WTC11 (cell line): ENCODE results near the gene GSK3B. TPM values are rescaled to one million over a fixed set of nuclear protein-coding genes. Genes with fewer than 3 reads are reported as not detected.
A peak's percentile ranks its signal among the peaks of the same experiment; 100 is the strongest.
"Not testable (repeated sequence)": the region's sequence is repeated elsewhere in the genome, so short reads cannot be mapped to it uniquely, and the experiment has no call there.

Experiments
- ATAC-seq: fragments of 200-7000 bp; cut with Tn5 transposase; 2 replicates; pipeline ENCODE4 v1.10.0; 2021; ENCODE audit warnings: mild to moderate bottlenecking, moderate library complexity
- CTCF ChIA-PET: fragments of 300-600 bp; sonication (Branson Sonifier 250); formaldehyde crosslinking; loops from one replicate; lab custom pipeline; 2021; ENCODE audit warnings: antibody characterized with exemption; lab: Charles Lee
- POLR2A ChIA-PET: fragments of 350-600 bp; sonication (Branson Sonifier 250); formaldehyde crosslinking; loops from one replicate; lab custom pipeline; 2021; ENCODE audit warnings: antibody characterized with exemption; lab: Charles Lee
- DNase-seq: peaks from one replicate; pipeline ENCODE4 v3.0.0; 2021; ENCODE audit warnings: low spot score
- H3K27ac Mint-ChIP-seq: 2 replicates; pipeline ENCODE4 v1.8.0; 2021; ENCODE audit warnings: mixed read lengths
- H3K27me3 Mint-ChIP-seq: 2 replicates; pipeline ENCODE4 v1.8.0; 2021; ENCODE audit warnings: low read depth, mild to moderate bottlenecking, moderate library complexity, mixed read lengths
- H3K36me3 Mint-ChIP-seq: 2 replicates; pipeline ENCODE4 v1.8.0; 2021; ENCODE audit warnings: mixed read lengths
- H3K4me1 Mint-ChIP-seq: 2 replicates; pipeline ENCODE4 v1.8.0; 2022; ENCODE audit warnings: mixed read lengths
- H3K4me3 Mint-ChIP-seq: 2 replicates; pipeline ENCODE4 v1.8.0; 2021; ENCODE audit warnings: mild to moderate bottlenecking, moderate library complexity, mixed read lengths
- H3K9me3 Mint-ChIP-seq: 2 replicates; pipeline ENCODE4 v1.8.0; 2021; ENCODE audit warnings: mixed read lengths
- CBFB ChIP-seq: sonication (generic); formaldehyde crosslinking; IDR thresholded peaks from 2 replicates; pipeline ENCODE4 v1.8.1; 2022; ENCODE audit warnings: mild to moderate bottlenecking, low read depth, missing genetic modification reagents
- CREB1 ChIP-seq: sonication (generic); formaldehyde crosslinking; IDR thresholded peaks from 2 replicates; pipeline ENCODE4 v1.8.0; 2023; ENCODE audit warnings: mild to moderate bottlenecking, missing genetic modification reagents
- FOXK1 ChIP-seq: sonication (generic); formaldehyde crosslinking; IDR thresholded peaks from 2 replicates; pipeline ENCODE4 v1.8.0; 2022; ENCODE audit warnings: mild to moderate bottlenecking, moderate library complexity, missing genetic modification reagents
- FOXP1 ChIP-seq: sonication (generic); formaldehyde crosslinking; IDR thresholded peaks from 2 replicates; pipeline ENCODE4 v1.8.0; 2022; ENCODE audit warnings: missing genetic modification reagents, mild to moderate bottlenecking, moderate library complexity, borderline replicate concordance
- JUN ChIP-seq: sonication (generic); formaldehyde crosslinking; IDR thresholded peaks from 2 replicates; pipeline ENCODE4 v1.8.0; 2023; ENCODE audit warnings: mild to moderate bottlenecking, missing genetic modification reagents
- KAT7 ChIP-seq: sonication (generic); formaldehyde crosslinking; IDR thresholded peaks from 2 replicates; pipeline ENCODE4 v1.8.1; 2023; ENCODE audit warnings: missing genetic modification reagents, mild to moderate bottlenecking, borderline replicate concordance
- TEAD1 ChIP-seq: sonication (generic); formaldehyde crosslinking; IDR thresholded peaks from 2 replicates; pipeline ENCODE4 v1.8.0; 2022; ENCODE audit warnings: mild to moderate bottlenecking, missing genetic modification reagents
- ZBTB21 ChIP-seq: sonication (generic); formaldehyde crosslinking; IDR thresholded peaks from 2 replicates; pipeline ENCODE4 v1.8.1; 2023; ENCODE audit warnings: mild to moderate bottlenecking, missing genetic modification reagents, borderline replicate concordance
- ZNF219 ChIP-seq: sonication (generic); formaldehyde crosslinking; IDR thresholded peaks from 2 replicates; pipeline ENCODE4 v1.8.0; 2023; ENCODE audit warnings: missing genetic modification reagents, mild to moderate bottlenecking, borderline replicate concordance
- ZNF317 ChIP-seq: sonication (generic); formaldehyde crosslinking; IDR thresholded peaks from 2 replicates; pipeline ENCODE4 v1.8.1; 2023; ENCODE audit warnings: low read depth, mild to moderate bottlenecking, moderate library complexity, missing genetic modification reagents, borderline replicate concordance
- total RNA-seq: library from RNA; stranded (reverse); gene quantifications from 3 replicates; pipeline ENCODE4 v1.2.3, GENCODE V29; 2021
- TF ChIP-seq, protein P1 (sequence below): sonication (generic); formaldehyde crosslinking; IDR thresholded peaks from 2 replicates; pipeline ENCODE4 v1.8.0; 2023; ENCODE audit warnings: missing genetic modification reagents, mild to moderate bottlenecking, borderline replicate concordance
- TF ChIP-seq, protein P2 (sequence below): sonication (generic); formaldehyde crosslinking; IDR thresholded peaks from 2 replicates; pipeline ENCODE4 v1.8.0; 2022; ENCODE audit warnings: missing genetic modification reagents
- TF ChIP-seq, protein P3 (sequence below): sonication (generic); formaldehyde crosslinking; IDR thresholded peaks from 2 replicates; pipeline ENCODE4 v1.8.1; 2023; ENCODE audit warnings: mild to moderate bottlenecking, missing genetic modification reagents
- TF ChIP-seq, protein P4 (sequence below): sonication (generic); formaldehyde crosslinking; IDR thresholded peaks from 2 replicates; pipeline ENCODE4 v1.8.0; 2023; ENCODE audit warnings: mild to moderate bottlenecking, missing genetic modification reagents

Gene GSK3B
- total RNA-seq, 1 experiment from 2014 or later = 48.9 TPM

DNA sequence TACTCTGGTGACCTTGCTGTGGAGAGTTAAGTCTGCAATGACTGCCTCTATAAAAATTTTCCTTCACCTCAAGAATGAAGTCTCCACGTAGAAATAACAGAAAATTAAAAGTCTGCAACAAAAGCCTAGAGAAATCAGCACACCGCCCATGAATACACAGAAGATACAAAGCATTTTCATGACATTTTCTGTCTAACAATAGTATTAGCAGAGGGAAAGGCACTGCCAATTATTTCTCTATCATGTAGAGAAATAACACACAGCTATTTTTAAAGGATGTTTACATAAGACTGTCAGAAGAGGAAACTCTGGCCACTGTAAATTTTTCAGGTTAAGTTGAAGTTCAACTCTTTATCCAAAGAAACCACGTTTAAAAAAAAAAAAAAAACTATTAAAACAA is 80.8 kb downstream of the GSK3B start:
- POLR2A ChIA-PET = interaction anchor here (0.7 to 1.0 kb wide), 3 partner anchors 58 to 528 kb away, joined by 3 read pairs; no protein-coding TSS in a partner anchor
- TF ChIP-seq, protein P1, sequence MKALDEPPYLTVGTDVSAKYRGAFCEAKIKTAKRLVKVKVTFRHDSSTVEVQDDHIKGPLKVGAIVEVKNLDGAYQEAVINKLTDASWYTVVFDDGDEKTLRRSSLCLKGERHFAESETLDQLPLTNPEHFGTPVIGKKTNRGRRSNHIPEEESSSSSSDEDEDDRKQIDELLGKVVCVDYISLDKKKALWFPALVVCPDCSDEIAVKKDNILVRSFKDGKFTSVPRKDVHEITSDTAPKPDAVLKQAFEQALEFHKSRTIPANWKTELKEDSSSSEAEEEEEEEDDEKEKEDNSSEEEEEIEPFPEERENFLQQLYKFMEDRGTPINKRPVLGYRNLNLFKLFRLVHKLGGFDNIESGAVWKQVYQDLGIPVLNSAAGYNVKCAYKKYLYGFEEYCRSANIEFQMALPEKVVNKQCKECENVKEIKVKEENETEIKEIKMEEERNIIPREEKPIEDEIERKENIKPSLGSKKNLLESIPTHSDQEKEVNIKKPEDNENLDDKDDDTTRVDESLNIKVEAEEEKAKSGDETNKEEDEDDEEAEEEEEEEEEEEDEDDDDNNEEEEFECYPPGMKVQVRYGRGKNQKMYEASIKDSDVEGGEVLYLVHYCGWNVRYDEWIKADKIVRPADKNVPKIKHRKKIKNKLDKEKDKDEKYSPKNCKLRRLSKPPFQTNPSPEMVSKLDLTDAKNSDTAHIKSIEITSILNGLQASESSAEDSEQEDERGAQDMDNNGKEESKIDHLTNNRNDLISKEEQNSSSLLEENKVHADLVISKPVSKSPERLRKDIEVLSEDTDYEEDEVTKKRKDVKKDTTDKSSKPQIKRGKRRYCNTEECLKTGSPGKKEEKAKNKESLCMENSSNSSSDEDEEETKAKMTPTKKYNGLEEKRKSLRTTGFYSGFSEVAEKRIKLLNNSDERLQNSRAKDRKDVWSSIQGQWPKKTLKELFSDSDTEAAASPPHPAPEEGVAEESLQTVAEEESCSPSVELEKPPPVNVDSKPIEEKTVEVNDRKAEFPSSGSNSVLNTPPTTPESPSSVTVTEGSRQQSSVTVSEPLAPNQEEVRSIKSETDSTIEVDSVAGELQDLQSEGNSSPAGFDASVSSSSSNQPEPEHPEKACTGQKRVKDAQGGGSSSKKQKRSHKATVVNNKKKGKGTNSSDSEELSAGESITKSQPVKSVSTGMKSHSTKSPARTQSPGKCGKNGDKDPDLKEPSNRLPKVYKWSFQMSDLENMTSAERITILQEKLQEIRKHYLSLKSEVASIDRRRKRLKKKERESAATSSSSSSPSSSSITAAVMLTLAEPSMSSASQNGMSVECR = no peak
- TF ChIP-seq, protein P2, sequence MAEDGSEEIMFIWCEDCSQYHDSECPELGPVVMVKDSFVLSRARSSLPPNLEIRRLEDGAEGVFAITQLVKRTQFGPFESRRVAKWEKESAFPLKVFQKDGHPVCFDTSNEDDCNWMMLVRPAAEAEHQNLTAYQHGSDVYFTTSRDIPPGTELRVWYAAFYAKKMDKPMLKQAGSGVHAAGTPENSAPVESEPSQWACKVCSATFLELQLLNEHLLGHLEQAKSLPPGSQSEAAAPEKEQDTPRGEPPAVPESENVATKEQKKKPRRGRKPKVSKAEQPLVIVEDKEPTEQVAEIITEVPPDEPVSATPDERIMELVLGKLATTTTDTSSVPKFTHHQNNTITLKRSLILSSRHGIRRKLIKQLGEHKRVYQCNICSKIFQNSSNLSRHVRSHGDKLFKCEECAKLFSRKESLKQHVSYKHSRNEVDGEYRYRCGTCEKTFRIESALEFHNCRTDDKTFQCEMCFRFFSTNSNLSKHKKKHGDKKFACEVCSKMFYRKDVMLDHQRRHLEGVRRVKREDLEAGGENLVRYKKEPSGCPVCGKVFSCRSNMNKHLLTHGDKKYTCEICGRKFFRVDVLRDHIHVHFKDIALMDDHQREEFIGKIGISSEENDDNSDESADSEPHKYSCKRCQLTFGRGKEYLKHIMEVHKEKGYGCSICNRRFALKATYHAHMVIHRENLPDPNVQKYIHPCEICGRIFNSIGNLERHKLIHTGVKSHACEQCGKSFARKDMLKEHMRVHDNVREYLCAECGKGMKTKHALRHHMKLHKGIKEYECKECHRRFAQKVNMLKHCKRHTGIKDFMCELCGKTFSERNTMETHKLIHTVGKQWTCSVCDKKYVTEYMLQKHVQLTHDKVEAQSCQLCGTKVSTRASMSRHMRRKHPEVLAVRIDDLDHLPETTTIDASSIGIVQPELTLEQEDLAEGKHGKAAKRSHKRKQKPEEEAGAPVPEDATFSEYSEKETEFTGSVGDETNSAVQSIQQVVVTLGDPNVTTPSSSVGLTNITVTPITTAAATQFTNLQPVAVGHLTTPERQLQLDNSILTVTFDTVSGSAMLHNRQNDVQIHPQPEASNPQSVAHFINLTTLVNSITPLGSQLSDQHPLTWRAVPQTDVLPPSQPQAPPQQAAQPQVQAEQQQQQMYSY (CRISPR knock-in tag) = no peak
- TF ChIP-seq, protein P3, sequence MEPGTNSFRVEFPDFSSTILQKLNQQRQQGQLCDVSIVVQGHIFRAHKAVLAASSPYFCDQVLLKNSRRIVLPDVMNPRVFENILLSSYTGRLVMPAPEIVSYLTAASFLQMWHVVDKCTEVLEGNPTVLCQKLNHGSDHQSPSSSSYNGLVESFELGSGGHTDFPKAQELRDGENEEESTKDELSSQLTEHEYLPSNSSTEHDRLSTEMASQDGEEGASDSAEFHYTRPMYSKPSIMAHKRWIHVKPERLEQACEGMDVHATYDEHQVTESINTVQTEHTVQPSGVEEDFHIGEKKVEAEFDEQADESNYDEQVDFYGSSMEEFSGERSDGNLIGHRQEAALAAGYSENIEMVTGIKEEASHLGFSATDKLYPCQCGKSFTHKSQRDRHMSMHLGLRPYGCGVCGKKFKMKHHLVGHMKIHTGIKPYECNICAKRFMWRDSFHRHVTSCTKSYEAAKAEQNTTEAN = no peak
- TF ChIP-seq ZBTB21 (CRISPR knock-in tag) (no peak), JUN (CRISPR knock-in tag) (no peak), TEAD1 (CRISPR knock-in tag) (no peak), ZNF219 (CRISPR knock-in tag) (no peak), CBFB (CRISPR knock-in tag) (no peak), CREB1 (CRISPR knock-in tag) (no peak)
- ATAC-seq (no peak), DNase-seq (no peak)
- peaks cover 24% of the 10 kb centered on the region for H3K4me1 Mint-ChIP-seq
- no peaks in the 10 kb centered on the region for H3K27me3 Mint-ChIP-seq
- H3K9me3 Mint-ChIP-seq = 0 out of 2 replicates have a peak, but pooled peaks cover 5% of the 10 kb centered on the region
- no peak overlapping the region for H3K27ac Mint-ChIP-seq
- CTCF ChIA-PET = no interaction called here
- H3K36me3 Mint-ChIP-seq = 0 out of 2 replicates have a peak, but pooled peaks cover 5% of the 10 kb centered on the region
- H3K4me3 Mint-ChIP-seq = no peak overlapping the region

DNA sequence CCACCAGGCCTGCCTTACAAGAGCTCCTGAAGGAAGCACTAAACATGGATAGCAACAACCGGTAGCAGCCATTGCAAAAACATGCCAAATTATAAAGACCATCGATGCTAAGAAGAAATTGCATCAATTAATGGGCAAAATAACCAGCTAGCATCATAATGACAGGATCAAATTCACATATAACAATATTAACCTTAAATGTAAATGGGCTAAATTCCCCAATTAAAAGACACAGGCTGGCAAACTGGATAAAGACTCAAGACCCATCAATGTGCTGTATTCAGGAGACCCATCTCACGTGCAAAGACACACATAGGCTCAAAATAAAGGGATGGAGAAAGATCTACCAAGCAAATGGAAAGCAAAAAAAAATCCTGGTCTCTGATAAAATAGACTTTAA is 88.5 kb downstream of the GSK3B start:
- Mint-ChIP-seq H3K4me1 (peaks cover 53% of the 10 kb centered on the region), H3K36me3 (peaks cover 34% of the 10 kb centered on the region), H3K9me3 (peaks cover 28% of the 10 kb centered on the region)
- DNase-seq, H3K27me3 Mint-ChIP-seq, ATAC-seq, H3K27ac Mint-ChIP-seq, POLR2A ChIA-PET, H3K4me3 Mint-ChIP-seq: not testable (repeated sequence)
- CTCF ChIA-PET = interaction anchor here (0.6 kb wide), 1 partner anchor 15 kb away, joined by 3 read pairs; no protein-coding TSS in a partner anchor

DNA sequence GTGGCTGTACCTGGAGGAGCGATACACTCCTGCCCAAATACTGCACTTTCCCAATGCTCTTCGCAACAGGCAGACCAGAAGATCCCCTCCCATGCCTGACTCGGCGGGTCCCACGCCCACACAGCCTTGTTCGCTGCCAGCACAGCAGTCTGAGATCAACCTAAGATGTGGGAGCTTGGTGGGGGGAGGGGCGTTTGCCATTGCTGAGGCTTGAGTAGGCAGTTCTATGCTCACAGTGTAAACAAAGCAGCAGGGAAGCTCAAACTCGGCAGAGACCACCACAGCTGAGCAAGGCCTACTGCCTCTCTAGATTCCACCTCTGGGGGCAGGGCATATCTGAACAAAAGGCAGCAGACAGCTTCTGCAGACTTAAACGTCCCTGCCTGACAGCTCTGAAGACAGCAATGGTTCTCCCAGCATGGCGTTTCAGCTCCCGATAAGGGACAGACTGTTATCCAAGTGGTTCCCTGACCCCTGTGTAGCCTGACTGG is 90.2 kb downstream of the GSK3B start:
- POLR2A ChIA-PET, H3K27me3 Mint-ChIP-seq: not testable (repeated sequence)
- TF ChIP-seq KAT7 (0 out of 2 replicates have a peak, but pooled peaks have one; percentile 37), FOXK1 (CRISPR knock-in tag) (peak; percentile 81), FOXP1 (CRISPR knock-in tag) (peak; percentile 68; the same call in 1 of the 2 replicates), TEAD1 (CRISPR knock-in tag) (peak; percentile 46; the same call in 1 of the 2 replicates), ZNF317 (CRISPR knock-in tag) (0 out of 2 replicates have a peak, but pooled peaks have one; percentile 35)
- TF ChIP-seq, protein P4, sequence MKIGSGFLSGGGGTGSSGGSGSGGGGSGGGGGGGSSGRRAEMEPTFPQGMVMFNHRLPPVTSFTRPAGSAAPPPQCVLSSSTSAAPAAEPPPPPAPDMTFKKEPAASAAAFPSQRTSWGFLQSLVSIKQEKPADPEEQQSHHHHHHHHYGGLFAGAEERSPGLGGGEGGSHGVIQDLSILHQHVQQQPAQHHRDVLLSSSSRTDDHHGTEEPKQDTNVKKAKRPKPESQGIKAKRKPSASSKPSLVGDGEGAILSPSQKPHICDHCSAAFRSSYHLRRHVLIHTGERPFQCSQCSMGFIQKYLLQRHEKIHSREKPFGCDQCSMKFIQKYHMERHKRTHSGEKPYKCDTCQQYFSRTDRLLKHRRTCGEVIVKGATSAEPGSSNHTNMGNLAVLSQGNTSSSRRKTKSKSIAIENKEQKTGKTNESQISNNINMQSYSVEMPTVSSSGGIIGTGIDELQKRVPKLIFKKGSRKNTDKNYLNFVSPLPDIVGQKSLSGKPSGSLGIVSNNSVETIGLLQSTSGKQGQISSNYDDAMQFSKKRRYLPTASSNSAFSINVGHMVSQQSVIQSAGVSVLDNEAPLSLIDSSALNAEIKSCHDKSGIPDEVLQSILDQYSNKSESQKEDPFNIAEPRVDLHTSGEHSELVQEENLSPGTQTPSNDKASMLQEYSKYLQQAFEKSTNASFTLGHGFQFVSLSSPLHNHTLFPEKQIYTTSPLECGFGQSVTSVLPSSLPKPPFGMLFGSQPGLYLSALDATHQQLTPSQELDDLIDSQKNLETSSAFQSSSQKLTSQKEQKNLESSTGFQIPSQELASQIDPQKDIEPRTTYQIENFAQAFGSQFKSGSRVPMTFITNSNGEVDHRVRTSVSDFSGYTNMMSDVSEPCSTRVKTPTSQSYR (CRISPR knock-in tag) = peak; percentile 97
- ATAC-seq (peak; percentile 97), DNase-seq (peak; percentile 75)
- peak overlapping the region; percentile 50 for H3K4me3 Mint-ChIP-seq
- H3K27ac Mint-ChIP-seq = peak overlapping the region; percentile 75; the same call in 1 of the 2 replicates
- CTCF ChIA-PET = interaction anchor here (1.2 kb wide), 1 partner anchor 62 kb away, joined by 3 read pairs; no protein-coding TSS in a partner anchor
- H3K4me1 Mint-ChIP-seq = peaks cover 52% of the 10 kb centered on the region
- peaks cover 44% of the 10 kb centered on the region for H3K36me3 Mint-ChIP-seq
- peaks cover 26% of the 10 kb centered on the region for H3K9me3 Mint-ChIP-seq
